AG09309 (cell line): ENCODE data around the gene MYOG.

Source experiments
- DNase-seq: peaks from one replicate; pipeline ENCODE4 v3.0.0-alpha.2; 2010; ENCODE audit warnings: low read depth
- H3K4me3 ChIP-seq: 2 replicates; pipeline ENCODE4 v1.5.1; 2011; ENCODE audit warnings: mild to moderate bottlenecking, low read depth, low read length, moderate library complexity; ENCODE audit not compliant: control insufficient read depth
- CTCF ChIP-seq: IDR thresholded peaks from 2 replicates; pipeline ENCODE4 v1.5.1; 2011; ENCODE audit warnings: mild to moderate bottlenecking, low read depth, low read length, inconsistent platforms; ENCODE audit not compliant: insufficient read depth, control insufficient read depth; ENCODE audit errors: missing control alignments

MYOG gene

DNA sequence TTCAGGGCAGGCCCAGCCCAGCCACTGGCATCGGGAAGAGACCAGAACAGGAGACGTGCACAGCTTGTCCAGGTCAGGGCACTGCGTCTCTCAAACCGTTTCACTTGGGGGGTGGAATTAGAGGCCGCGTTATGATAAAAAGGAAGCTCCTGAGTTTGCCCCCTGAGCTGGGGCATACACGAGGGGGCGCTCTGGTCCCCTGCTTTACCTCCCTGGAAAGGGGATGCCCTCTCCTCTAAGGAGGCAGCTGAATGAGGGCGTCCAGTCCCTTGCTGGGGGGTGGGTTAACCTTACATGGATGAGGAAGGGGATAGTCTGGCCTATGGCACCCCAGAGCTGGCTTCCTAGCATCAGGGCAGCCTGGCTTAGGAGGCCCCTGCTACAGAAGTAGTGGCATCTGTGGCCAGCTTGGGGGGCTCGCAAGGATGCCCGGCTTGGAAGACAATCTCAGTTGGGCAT lies 2.3 kb downstream of the MYOG start:
- H3K4me3 ChIP-seq: no peak overlapping the region
- no peak for DNase-seq
- TF ChIP-seq CTCF: no peak

GRCh38 chr1:203082571-203083462 lies 3.0 kb downstream of the MYOG start:
- no peak overlapping the region for H3K4me3 ChIP-seq
- DNase-seq: no peak
- no peak for TF ChIP-seq CTCF

DNA sequence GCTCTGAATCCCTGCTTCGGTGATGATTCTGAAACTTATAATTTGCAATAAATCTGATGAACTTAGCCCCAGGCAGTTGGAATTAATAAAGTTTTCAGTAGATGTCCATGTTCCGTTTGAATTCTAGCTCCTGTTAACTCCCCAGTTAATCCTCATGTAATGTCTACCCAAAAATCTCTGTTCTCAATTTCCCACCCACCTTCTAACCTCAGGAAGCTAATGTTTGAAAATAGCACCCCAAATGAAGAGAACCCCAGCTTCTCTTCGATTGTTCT lies 3.6 kb downstream of the MYOG start:
- H3K4me3 ChIP-seq: no peak overlapping the region
- TF ChIP-seq CTCF: no peak
- no peak for DNase-seq

- no peak overlapping the region for H3K4me3 ChIP-seq
- DNase-seq: no peak
- TF ChIP-seq CTCF: no peak
These were observed 4.2 kb downstream of the MYOG start for GRCh38 chr1:203081465-203082230.

GRCh38 chr1:203080456-203080855 lies 5.4 kb downstream of the MYOG start:
- H3K4me3 ChIP-seq: no peak overlapping the region
- no peak for DNase-seq
- TF ChIP-seq CTCF: no peak

DNA sequence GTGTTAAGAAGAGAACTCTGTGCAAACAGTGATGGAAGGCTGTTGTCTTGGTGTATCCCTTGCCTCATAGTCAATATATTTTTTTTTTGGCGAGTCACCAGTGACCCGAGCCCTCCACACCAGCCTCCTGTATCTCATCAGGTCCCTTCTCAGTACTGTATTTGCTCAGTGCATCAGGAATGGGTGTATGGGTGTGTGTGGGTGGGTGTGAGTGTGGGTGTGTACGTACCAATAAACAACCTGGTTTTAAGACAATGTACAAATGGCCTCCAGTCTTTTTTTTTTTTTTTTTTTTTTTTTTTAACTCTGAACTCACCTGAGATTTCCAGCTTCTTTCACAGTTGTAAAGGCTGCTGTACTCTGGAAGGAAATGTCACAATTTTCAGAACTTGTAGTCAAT lies 7.3 kb downstream of the MYOG start:
- no peak for DNase-seq
- H3K4me3 ChIP-seq: no peak overlapping the region
- TF ChIP-seq CTCF: no peak
